Bronchial epithelial cell (primary cell): ENCODE data around the gene SUSD5. TPM values are rescaled to one million over a fixed set of nuclear protein-coding genes. Genes with fewer than 3 reads are reported as not detected.

ENCODE experiments used
- DNase-seq: peaks from one replicate; pipeline ENCODE4 v3.0.0-alpha.2; 2010; ENCODE audit warnings: low read depth
- FAIRE-seq: peaks from 2 replicates; lab custom pipeline; 2011; peaks lifted over from hg19 to GRCh38; lab: Jason Lieb, UNC
- H3K27me3 ChIP-seq: 2 replicates; pipeline ENCODE4 v1.5.1; 2011; ENCODE audit warnings: low read length; ENCODE audit not compliant: control insufficient read depth, insufficient read depth
- H3K36me3 ChIP-seq: 2 replicates; pipeline ENCODE4 v1.5.1; 2011; ENCODE audit warnings: low read length; ENCODE audit not compliant: control insufficient read depth, insufficient read depth
- H3K4me3 ChIP-seq: 2 replicates; pipeline ENCODE4 v1.5.1; 2011; ENCODE audit warnings: mild to moderate bottlenecking, low read depth, low read length, control low read depth
- CTCF ChIP-seq: IDR thresholded peaks from 2 replicates; pipeline ENCODE4 v1.5.1; 2011; ENCODE audit warnings: mild to moderate bottlenecking, moderate library complexity, low read length, control low read depth, inconsistent platforms; ENCODE audit not compliant: insufficient read depth, severe bottlenecking
- total RNA-seq: library from RNA; depleted of rRNA; stranded (reverse); fragments of >200 nt; gene quantifications from 2 replicates; pipeline ENCODE4 v1.2.1, GENCODE V29; 2014

SUSD5 gene
- total RNA-seq, 1 donor from 2014 or later: not detected

DNA sequence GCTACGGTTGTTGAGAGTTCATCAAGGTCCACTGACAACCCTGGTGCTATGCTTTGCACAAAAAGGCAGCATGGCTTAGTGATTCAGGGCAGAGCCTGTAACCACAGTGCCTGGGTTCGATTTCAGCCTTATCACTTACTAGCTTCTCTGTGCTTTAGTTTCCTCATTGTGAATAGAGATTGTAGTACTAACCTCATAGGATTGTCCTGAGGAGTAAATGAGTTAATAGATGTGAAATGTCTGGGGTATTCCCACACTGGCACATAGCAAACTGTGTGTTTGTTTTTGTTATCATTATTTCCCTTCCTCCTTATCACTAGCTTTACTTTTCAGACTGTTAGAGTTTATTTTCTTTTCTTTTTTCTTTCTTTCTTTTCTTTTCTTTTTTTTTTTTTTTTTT, 88.5 kb downstream of the SUSD5 start:
- FAIRE-seq: no peak
- no peaks in the 10 kb centered on the region for H3K27me3 ChIP-seq

DNA sequence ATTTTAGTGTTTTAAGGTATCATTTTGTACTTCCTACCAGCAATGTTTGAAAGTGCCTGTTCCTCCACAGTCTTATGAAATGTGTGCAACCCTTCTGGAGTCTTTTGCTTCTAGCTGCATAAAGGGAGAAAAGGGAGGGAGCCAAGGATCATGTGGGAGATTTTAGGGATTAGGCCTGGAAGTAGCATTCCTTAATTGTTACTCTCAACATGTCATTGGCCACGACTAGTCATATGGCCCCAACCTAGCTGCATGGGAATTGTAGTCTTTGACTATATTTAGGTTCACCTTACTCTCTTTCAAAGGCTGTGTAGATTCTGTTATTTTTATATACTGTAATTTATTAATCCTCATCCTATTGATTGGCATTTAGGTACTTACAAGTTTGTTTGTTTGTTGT, 89.9 kb downstream of the SUSD5 start:
- Histone ChIP-seq H3K36me3 (peaks cover 21% of the 10 kb centered on the region), H3K27me3 (no peaks in the 10 kb centered on the region), H3K4me3 (no peak overlapping the region)
- TF ChIP-seq CTCF: no peak
- no peak for DNase-seq
- FAIRE-seq: no peak

More for the DNA sequence above, 88.5 kb downstream of the SUSD5 start:
- no peak for DNase-seq
- TF ChIP-seq CTCF: no peak
- Histone ChIP-seq H3K4me3 (no peak overlapping the region), H3K36me3 (peaks cover 22% of the 10 kb centered on the region)

DNA sequence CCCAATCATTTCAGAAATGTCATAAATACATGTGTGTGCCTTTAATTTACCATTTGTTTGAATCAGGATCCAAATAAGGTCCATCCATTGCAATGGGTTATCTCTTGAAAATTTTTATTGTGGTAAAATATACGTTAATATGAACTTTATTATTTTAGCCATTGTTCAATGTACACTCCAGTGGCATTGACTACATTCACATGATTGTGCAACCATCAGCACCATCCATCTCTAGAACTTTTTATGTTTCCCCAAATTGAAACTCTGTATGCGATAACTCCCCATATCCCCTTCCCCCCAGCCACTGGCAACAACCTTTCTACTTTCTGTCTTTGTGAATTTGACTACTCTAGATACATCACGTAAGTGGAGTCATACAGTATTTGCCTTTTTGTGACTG, 92.8 kb downstream of the SUSD5 start:
- Histone ChIP-seq H3K27me3 (no peaks in the 10 kb centered on the region), H3K36me3 (peaks cover 11% of the 10 kb centered on the region), H3K4me3 (no peak overlapping the region)
- DNase-seq: no peak
- TF ChIP-seq CTCF: no peak
- FAIRE-seq: no peak

DNA sequence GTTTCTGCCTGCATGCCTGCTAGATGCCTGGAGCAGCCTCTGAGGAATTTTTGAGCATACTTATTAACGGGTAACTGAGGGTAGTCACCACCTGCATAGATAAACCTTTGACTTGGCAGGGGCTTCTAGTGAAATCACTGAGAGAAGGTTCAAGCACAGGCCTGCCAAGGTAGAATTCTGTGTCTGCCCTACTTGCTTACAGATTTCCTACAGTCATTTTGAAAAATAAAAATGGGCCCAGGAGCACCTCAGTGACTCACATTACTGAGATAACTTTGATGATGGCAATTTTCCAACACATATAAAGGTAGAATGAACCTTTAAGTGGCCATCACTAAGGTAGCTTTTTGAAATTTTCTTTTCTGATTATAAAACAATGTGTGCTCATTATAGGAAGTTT, 94.0 kb downstream of the SUSD5 start:
- H3K4me3 ChIP-seq: no peak overlapping the region
- no peak for TF ChIP-seq CTCF
- FAIRE-seq (no peak), DNase-seq (peak; percentile 65)
- no peaks in the 10 kb centered on the region for H3K27me3 ChIP-seq
- H3K36me3 ChIP-seq: peaks cover 8% of the 10 kb centered on the region

GRCh38 chr3:33122991-33123390, 95.6 kb downstream of the SUSD5 start:
- Histone ChIP-seq H3K36me3 (peaks cover 8% of the 10 kb centered on the region), H3K4me3 (no peak overlapping the region), H3K27me3 (no peaks in the 10 kb centered on the region)
- no peak for TF ChIP-seq CTCF
- DNase-seq (no peak), FAIRE-seq (no peak)

GRCh38 chr3:33119891-33120290, 98.7 kb downstream of the SUSD5 start:
- DNase-seq: no peak
- no peak for TF ChIP-seq CTCF
- Histone ChIP-seq H3K36me3 (peaks cover 6% of the 10 kb centered on the region), H3K4me3 (no peak overlapping the region), H3K27me3 (no peaks in the 10 kb centered on the region)
- FAIRE-seq: no peak
